Stimulated activated CD4-positive, alpha-beta T cell treated with anti-CD3 and anti-CD28 coated beads, Interleukin-2, amount 100 ng/mL, for 48 hours (primary cell): ENCODE measurements around the gene NHP2.
"Not testable (repeated sequence)": the region's sequence is repeated elsewhere in the genome, so short reads cannot be mapped to it uniquely, and the experiment has no call there.

Source experiments
- DNase-seq, 2 donors: peaks; one replicate each; pipeline ENCODE4 v3.0.0-alpha.2; 2020

The NHP2 gene

GRCh38 chr5:178129296-178129695 is 24.4 kb downstream of the NHP2 start:
- DNase-seq = no peak

DNA sequence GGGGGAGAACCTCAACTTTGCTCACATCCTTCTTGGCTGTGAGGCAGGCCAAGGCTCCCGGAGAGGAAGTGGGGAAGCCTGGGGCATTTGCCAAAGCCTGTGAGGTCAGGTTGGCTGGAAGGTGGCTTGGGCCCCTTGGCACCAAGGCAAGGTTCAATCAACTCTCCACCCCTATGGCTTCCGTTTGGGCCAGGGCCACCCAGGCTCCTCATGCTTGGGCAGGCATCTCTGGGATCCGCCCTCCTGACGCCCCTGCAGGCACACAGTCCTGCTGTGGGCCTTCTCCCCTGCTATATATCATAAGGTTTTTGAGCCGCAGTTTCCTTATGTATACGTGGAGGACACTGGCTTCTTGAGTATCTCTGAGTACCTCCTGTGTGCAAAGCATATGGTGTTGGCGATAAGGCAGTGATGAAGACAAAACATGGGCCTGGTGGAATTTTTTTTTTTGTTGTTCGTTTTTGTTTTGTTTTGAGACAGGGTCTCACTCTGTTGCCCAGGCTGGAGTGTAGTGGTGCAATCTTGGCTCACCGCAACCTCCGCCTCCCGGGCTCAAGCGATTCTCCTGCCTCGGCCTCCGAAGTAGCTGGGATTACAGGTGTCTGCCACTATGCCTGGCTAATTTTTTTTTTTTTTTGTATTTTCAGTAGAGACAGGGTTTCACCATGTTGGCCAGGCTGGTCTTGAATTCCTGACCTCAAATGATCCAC is 26.2 kb downstream of the NHP2 start:
- DNase-seq = not testable (repeated sequence)

GRCh38 chr5:178126556-178126955 is 27.1 kb downstream of the NHP2 start:
- no peak for DNase-seq

GRCh38 chr5:178125253-178125906 is 28.3 kb downstream of the NHP2 start:
- no peak for DNase-seq

GRCh38 chr5:178123966-178124925 is 29.4 kb downstream of the NHP2 start:
- DNase-seq = no peak

GRCh38 chr5:178123094-178123965 is 30.4 kb downstream of the NHP2 start:
- DNase-seq = no peak

GRCh38 chr5:178122346-178122745 is 31.3 kb downstream of the NHP2 start:
- no peak for DNase-seq

DNA sequence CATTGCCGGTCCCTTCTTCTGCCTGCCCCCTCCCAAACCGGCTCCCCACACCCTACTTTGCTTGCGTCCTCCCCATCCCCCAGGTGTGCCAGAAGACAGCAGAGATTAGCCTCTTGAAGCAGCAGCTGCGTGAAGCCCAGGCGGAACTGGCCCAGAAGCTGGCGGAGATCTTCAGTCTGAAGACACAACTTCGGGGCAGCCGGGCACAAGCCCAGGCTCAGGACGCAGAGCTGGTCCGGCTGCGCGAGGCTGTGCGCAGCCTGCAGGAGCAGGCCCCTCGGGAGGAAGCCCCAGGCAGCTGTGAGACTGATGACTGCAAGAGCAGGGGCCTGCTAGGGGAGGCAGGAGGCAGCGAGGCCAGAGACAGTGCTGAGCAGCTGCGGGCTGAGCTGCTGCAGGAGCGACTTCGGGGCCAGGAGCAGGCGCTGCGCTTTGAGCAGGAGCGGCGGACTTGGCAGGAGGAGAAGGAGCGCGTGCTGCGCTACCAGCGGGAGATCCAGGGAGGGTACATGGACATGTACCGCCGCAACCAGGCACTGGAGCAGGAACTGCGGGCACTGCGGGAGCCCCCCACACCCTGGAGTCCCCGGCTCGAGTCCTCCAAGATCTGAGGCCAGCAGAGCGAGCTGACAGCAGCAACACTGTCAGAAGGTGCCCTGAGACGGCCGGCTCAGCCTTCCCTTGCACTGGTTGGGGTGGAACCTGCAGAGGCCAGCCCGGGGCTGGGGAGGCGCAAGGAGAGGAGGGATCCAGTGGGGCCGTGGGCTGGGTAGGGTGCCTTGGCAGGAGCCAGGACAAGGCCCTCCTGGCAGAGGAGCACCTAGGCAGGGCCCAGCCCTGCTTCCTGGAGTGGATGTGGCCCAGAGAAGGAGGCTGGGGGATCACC is 32.1 kb downstream of the NHP2 start:
- no peak for DNase-seq

DNA sequence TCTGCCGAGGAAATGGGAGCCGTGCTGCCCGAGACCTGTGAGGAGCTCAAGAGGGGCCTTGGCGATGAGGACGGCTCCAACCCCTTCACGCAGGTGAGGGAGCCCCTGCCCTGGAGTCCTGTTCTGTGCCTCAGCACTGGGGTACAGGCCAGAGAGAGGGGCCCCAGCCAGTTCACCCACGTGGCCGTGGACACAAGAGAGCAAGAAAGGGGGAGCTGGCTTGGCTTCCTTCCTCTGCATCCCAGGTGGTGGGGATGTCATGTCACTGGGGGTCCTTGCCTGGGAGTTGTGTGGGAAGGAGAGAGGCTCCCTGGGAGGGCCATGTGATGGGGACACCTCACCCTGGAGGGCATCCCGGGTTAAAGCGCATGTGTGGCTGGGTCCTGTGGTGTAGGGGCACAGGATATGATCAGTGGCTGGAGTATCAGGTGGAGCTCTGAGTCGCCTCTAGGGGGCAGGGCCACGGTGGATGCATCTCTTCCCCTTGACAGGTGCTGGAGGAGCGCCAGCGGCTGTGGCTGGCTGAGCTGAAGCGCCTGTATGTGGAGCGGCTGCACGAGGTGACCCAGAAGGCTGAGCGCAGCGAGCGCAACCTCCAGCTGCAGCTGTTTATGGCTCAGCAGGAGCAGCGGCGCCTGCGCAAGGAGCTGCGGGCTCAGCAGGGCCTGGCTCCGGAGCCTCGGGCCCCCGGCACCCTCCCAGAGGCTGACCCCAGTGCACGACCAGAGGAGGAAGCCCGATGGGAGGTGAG is 32.9 kb downstream of the NHP2 start:
- peak; percentile 65 to 69 for DNase-seq

- DNase-seq = no peak
These were observed 33.6 kb downstream of the NHP2 start for GRCh38 chr5:178119915-178120606.

- DNase-seq = no peak
These were observed 35.6 kb downstream of the NHP2 start for GRCh38 chr5:178117923-178118701.

- DNase-seq = peak in 1 of 2 donors; percentile 30
These were observed 37.4 kb downstream of the NHP2 start for GRCh38 chr5:178116143-178116885.

- DNase-seq = no peak
These were observed 37.9 kb downstream of the NHP2 start for GRCh38 chr5:178115814-178116142.

DNA sequence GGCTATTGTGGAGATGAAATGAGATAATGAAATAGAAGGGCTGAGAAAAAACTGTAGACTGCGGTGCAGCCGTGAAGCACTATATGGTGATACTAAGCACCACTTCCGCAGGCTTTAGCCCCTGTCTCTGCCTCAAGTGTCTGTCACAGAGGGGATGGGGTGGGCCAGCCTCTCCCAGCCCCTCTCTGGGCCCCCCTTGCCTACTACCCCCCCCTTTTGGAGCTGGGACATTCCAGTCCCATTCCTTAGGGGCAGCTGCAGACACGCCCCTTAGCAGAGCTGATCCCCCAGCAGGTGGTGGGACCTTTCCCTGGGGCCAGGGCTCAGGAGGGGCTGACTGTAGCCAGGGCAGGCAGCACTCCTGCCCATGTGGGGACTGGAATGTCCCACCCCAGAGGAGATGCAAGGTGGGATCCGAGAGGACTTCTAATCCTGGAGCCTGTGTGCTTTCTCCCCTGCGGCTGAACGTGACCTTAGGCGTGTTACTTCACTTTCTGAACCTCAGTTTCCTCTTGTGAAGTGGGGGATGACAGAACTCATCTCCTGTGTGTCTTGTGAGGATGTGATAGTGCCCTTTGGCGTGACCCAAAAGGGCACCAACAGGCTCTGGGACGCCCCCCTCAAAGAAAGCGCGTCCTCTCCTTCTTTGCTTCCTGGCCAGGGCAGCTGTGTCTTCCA is 38.4 kb downstream of the NHP2 start:
- DNase-seq = no peak

- peak; percentile 10 to 32 for DNase-seq
These were observed 39.2 kb downstream of the NHP2 start for GRCh38 chr5:178114325-178115135.

DNA sequence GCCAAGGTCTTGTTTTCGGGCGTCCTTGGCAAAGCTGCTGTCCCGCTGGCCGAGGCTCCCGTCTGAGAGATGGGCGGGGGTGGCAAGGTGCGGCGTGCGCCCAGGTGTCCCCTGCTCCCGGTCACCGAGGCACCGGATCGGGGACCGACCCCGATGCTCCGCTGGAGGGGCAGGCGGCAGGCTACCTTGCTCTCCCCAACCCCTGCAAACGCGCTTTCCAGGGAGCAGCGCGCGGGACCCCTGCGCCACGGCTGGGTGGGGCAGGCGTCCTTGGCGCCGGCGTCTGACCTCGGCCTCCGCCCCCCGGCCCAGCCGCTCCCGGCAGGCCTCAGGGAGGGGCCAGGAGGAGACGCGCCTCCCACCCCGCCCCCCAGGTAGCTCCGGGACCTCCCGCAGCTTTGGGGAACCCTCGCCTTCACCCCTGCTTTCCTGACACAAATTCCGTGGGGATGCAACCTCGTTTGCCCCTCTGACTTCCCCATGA is 39.8 kb downstream of the NHP2 start:
- DNase-seq = no peak
